ENCODE results near the gene ABHD6.

GRCh38 chr3:58214484-58215316, 22.9 kb upstream of the ABHD6 start:
- no peak for TF ChIP-seq CTCF (IDR thresholded peaks at IDR 0.05; ENCODE audit: poor library complexity, severe bottlenecking)
- TF ChIP-seq EP300 (conservative IDR thresholded peaks at IDR 0.05; ENCODE audit: poor library complexity, severe bottlenecking), result no peak
- TF ChIP-seq SMC3 (conservative IDR thresholded peaks at IDR 0.05; ENCODE audit: poor library complexity), result no peak
- TF ChIP-seq POLR2AphosphoS5 (IDR thresholded peaks at IDR 0.05), result no peak
- TF ChIP-seq EZH2 (IDR thresholded peaks at IDR 0.05; ENCODE audit: borderline replicate concordance, insufficient read depth, low read length, poor library complexity, severe bottlenecking), result no peak
- TF ChIP-seq REST (IDR thresholded peaks at IDR 0.05; ENCODE audit: borderline replicate concordance), result no peak

Data from neural cell (in vitro differentiated cells).